Measurements from ENCODE around the gene PTPN20.

PTPN20 gene

DNA sequence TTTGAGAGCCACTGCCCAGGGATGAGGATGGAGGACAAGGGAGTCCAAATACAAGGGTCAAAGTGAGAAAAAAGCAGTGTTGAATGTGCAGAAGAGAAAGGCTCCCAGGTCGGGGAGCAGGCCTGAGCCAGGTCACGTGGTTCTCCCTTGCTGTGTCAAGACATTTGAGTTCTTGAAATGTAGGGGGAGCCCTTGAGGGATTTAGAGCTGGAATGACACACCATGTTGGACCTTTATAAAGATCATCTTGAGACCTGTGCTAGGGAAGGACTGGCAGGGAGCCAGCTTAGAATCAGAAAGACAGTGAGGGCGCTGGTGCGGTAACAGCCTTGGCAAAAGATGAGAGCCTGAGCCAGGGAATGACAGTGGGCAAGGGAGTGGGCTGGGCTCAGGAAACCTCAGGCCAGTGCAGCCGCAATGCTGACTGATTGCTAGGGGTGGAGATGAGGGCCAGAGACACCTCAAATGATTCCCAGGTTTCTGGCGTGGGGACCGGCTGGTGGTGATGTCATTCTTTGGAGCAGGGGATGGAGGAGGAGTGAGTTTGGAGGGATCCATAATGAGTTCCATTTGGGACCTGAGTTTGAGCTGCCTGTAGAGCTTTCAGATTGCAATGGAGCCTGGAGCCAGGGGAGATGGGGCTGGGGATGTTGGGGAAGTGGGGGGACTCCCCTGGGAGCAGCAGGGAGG, 120.1 kb downstream of the PTPN20 start:
- TF ChIP-seq, protein P1, sequence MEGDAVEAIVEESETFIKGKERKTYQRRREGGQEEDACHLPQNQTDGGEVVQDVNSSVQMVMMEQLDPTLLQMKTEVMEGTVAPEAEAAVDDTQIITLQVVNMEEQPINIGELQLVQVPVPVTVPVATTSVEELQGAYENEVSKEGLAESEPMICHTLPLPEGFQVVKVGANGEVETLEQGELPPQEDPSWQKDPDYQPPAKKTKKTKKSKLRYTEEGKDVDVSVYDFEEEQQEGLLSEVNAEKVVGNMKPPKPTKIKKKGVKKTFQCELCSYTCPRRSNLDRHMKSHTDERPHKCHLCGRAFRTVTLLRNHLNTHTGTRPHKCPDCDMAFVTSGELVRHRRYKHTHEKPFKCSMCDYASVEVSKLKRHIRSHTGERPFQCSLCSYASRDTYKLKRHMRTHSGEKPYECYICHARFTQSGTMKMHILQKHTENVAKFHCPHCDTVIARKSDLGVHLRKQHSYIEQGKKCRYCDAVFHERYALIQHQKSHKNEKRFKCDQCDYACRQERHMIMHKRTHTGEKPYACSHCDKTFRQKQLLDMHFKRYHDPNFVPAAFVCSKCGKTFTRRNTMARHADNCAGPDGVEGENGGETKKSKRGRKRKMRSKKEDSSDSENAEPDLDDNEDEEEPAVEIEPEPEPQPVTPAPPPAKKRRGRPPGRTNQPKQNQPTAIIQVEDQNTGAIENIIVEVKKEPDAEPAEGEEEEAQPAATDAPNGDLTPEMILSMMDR (IDR thresholded peaks at IDR 0.05; ENCODE audit: insufficient read depth, missing control alignments) = no peak
- FAIRE-seq (no peak), DNase-seq (ENCODE audit: insufficient read length, low spot score) (no peak)

DNA sequence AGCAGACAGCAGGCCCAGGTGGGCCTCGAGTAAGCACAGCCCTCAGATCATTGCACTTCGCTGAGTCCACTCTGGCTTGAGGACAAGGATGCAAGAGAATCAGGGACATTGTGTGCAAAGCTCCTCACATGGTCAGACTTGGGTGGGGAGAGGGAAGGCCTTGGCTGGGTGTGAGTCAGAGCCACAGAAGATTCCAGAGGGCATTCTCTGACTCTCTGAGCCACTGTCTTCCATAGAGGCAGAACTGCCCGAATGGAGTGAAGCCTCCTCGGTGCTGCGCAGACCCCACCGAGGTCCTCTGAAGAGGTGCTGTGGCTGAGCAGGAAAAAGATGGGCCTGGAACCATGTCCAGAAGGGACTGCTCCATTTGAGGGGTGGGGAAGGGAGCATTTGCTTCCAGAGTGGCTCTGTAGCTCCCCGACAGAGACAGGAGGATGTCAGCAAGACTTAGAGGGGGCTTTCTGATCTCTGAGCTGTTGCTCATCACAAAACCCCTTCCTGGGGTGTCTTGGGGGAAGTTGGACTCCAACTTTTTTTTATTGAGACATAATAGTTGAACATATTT, 120.8 kb downstream of the PTPN20 start:
- DNase-seq (ENCODE audit: insufficient read length, low spot score) (no peak), FAIRE-seq (no peak)
- TF ChIP-seq, protein P1 (IDR thresholded peaks at IDR 0.05; ENCODE audit: insufficient read depth, missing control alignments) = no peak

DNA sequence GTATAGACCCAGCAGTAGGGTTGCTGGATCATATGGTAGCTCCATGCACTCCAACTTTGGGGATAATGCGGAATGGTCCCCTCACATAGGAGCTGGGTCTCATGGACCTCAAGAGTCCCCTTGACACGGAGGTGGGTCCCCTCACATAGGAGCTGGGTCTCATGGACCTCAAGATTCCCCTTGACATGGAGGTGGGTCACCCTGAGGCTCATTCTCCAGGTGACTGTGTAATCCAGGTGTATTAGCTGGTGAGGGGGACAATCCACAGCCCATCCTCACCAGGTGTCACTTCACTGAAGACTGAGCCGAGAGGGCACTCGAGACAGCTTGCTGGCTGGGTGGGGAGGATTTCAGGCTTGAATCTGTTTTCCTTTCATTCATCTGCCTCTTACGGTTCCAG, 121.9 kb downstream of the PTPN20 start:
- FAIRE-seq (no peak), DNase-seq (ENCODE audit: insufficient read length, low spot score) (no peak)
- TF ChIP-seq, protein P1 (IDR thresholded peaks at IDR 0.05; ENCODE audit: insufficient read depth, missing control alignments) = no peak

DNA sequence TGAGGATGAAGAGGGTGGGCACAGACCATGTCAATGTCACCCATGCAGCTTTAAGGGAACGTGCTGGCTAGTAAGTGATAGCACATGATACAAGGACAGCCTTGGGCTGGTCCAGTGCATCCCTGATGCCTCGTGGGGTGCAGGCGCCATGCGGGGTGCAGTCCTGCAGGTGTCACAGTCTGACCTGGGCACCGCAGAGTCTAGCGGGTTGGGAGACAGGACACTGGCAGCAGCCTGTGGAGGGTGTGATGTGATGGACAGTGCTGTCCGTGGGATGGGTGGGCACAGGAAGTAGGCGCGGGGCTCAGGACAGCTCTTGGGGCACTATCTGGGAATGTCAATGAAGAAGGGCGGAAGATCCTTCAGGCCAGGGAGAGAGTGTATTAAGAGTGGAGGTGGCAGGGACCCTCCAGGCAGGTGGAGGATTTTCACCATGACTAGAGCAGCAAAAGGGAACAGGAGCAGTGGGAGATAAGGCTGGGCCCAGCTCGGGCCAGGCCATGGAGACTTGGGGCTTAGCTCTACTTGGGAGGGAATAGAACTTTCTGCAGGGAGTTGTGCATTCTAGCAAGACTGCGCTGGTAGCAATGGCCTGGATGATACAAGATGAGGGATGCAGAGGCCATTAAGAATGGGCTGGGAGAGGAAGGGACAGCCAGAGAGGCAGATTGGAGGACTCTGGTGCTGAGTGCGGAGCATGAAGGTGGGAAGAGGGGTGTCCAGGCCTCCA, 122.5 kb downstream of the PTPN20 start:
- DNase-seq (ENCODE audit: insufficient read length, low spot score) (no peak), FAIRE-seq (no peak)
- TF ChIP-seq, protein P1 (IDR thresholded peaks at IDR 0.05; ENCODE audit: insufficient read depth, missing control alignments) = no peak

DNA sequence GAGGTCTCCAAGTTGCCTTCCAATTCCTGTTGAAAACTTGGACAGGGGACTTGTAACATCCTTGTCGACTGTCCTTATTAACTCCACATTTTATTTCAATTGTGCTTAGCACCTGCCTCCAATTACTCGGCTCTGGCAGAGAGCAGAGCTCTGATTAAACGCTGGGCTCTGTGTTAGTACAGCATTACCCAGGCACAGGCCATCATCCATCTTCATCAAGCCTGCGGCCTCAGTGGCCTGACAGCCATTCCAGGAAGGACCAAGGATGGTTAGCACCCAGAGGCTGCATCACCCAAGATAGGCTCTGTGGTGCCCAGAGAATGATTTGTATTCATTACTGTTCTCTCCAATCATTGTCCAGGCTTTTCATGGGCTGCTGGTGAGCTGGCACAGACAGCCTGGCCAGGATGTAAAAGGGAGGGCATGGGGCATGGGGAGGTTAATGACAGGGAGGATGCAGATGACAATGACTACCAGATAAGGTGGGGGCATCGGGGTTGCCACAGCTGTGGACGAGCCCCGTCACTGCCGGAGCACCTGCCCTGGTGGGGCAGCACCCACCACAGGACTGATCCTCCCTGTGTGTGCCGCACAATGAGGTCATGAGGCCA, 123.3 kb downstream of the PTPN20 start:
- FAIRE-seq = no peak
- no peak for DNase-seq (ENCODE audit: insufficient read length, low spot score)
- TF ChIP-seq, protein P1 (IDR thresholded peaks at IDR 0.05; ENCODE audit: insufficient read depth, missing control alignments) = no peak

DNA sequence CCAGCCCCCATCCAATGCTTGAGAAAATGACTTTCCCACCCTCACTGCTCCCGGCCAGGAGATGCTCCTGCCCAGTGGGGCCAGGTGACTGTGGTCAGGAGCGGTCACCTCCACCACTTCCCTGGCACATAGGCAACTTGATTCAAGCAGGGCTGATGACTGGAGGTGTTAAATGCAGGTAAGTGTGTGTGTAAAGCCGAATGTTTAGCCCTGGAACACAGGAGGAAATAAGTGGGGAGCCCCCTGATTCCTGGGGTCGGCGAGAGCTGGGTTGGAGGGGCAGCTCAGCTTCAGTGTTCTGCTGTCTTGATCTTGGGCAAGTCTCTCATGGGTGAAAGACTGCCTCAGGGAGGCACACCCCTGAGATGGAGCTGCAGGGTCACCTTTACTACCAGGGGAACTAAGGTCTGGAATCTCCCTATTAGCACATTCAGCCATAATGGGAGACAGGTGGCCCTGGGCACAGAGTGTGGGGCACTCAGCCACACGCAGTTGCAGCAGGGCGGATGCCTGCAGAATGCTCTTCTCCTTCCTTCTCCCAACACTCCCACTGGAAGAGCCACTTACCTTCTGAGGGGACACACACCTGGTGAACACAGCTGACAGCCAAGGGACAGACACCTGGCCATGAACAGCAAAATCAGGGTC, 124.1 kb downstream of the PTPN20 start:
- FAIRE-seq (no peak), DNase-seq (ENCODE audit: insufficient read length, low spot score) (no peak)
- TF ChIP-seq, protein P1 (IDR thresholded peaks at IDR 0.05; ENCODE audit: insufficient read depth, missing control alignments) = no peak
